Measurements from ENCODE around the gene PDSS2.

DNA sequence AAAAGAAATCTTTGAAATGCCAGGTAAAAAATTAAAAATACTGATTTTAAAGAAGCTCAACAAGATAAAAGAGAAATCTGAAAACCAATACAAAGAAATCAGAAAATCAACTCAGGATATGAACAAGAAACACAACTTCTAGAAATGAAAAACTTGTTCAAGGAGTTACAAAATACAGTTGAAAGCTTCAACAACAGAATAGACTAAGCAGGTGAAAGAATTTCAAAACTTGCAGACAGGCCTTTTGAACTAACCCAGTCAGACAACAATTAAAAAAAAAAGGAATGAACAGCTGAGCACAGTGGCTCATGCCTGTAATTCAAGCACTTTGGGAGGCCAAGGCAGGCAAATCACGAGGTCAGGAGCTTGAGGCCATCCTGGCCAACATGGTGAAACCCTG lies 57.8 kb downstream of the PDSS2 start:
- no peak for TF ChIP-seq EZH2 (IDR thresholded peaks at IDR 0.05; ENCODE audit: borderline replicate concordance, low read depth, low read length, severe bottlenecking)
- TF ChIP-seq, protein P1, sequence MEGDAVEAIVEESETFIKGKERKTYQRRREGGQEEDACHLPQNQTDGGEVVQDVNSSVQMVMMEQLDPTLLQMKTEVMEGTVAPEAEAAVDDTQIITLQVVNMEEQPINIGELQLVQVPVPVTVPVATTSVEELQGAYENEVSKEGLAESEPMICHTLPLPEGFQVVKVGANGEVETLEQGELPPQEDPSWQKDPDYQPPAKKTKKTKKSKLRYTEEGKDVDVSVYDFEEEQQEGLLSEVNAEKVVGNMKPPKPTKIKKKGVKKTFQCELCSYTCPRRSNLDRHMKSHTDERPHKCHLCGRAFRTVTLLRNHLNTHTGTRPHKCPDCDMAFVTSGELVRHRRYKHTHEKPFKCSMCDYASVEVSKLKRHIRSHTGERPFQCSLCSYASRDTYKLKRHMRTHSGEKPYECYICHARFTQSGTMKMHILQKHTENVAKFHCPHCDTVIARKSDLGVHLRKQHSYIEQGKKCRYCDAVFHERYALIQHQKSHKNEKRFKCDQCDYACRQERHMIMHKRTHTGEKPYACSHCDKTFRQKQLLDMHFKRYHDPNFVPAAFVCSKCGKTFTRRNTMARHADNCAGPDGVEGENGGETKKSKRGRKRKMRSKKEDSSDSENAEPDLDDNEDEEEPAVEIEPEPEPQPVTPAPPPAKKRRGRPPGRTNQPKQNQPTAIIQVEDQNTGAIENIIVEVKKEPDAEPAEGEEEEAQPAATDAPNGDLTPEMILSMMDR (IDR thresholded peaks at IDR 0.05; ENCODE audit: borderline replicate concordance, extremely low read depth, low read length, poor library complexity, severe bottlenecking): no peak
